COLO668 (cell line): ENCODE measurements around the gene IQCH.

Source experiments
- DNase-seq: peaks from one replicate; lab custom pipeline; 2025; ENCODE audit not compliant: unreplicated experiment; lab: John Stamatoyannopoulos, UW

Gene IQCH

GRCh38 chr15:67521783-67522568 lies 267.4 kb downstream of the IQCH start:
- no peak for DNase-seq

DNA sequence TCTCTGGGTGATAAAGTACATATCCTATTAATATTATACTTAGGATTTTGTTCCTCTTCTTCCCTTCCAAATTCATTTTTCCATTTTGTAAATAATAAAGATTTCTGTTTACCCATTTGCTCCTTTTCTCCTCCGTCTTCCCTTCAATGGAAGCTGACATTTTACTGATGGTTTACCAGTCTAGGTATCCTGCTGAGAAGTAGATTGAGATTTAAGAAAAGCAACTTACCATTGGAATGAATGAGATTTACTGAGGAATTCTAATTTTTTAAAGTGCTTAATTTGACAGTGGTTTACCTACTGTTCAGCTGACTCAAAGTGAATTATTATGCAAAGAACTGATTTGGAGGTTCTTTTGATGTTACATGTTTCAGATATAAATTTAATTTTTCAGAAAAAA lies 268.7 kb downstream of the IQCH start:
- DNase-seq, result no peak

DNA sequence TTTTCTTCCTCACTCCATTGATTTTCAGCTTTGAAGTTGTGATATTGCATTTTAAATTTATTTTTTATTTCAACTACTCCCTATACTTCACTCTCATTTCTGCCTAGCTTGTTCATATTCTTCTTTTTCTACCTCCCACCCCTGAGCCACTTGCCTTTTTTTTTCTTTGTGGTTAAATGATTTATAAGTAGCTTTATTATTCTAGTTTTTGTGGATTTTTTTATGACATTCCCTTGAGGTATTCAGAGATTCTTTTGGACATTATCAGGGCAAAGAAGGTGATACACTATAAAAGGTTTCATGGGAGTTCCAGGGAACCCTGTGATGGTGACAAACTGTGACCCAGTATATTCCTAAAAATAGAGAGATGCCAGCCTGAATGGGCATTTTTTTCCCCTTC lies 269.6 kb downstream of the IQCH start:
- no peak for DNase-seq

DNA sequence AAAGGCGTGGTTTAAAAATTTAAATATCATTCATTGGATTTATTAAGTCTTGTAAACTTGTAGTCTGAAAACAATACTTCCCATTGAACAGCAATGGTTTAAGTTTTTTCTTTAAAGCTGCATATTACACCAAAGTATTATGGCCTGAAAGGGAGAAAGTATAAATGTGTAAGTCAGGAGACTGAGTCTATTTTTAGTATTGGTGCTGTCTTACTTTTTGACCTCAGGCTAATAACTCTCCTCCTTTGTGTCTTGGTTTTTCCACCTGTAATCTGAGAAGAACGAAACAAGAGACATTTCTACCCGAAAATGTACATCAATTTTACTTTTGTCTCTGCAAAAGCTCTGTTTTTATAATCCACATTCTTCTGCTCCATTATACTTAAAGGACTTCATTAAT lies 273.9 kb downstream of the IQCH start:
- DNase-seq, result no peak

DNA sequence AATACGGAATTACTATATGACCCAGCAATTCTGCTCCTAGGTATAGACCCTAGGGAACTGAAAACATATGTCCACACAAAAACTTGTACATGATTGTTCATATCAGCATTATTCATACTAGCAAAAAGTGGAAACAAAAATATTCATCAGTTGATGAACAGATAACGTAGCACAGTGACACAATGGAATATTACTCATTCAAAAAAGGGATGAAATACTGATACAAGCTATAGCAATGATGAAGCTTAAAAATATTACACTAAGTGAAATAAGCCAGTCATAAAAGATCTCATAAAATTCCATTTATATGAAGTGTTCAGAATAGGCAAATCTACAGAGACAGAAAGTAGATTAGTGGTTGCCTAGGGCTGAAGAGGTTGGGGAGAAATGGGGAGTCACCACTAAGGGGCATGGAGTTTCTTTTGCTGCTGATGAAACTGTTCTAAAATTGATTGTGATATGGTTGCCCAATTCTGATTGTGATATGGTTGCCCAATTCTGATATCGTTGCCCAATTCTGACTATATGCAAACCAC lies 276.9 kb downstream of the IQCH start:
- no peak for DNase-seq

- DNase-seq, result no peak
These were observed 279.3 kb downstream of the IQCH start for GRCh38 chr15:67533873-67534272.

GRCh38 chr15:67534360-67534759 lies 279.8 kb downstream of the IQCH start:
- DNase-seq, result no peak

GRCh38 chr15:67537771-67538170 lies 283.2 kb downstream of the IQCH start:
- no peak for DNase-seq

DNA sequence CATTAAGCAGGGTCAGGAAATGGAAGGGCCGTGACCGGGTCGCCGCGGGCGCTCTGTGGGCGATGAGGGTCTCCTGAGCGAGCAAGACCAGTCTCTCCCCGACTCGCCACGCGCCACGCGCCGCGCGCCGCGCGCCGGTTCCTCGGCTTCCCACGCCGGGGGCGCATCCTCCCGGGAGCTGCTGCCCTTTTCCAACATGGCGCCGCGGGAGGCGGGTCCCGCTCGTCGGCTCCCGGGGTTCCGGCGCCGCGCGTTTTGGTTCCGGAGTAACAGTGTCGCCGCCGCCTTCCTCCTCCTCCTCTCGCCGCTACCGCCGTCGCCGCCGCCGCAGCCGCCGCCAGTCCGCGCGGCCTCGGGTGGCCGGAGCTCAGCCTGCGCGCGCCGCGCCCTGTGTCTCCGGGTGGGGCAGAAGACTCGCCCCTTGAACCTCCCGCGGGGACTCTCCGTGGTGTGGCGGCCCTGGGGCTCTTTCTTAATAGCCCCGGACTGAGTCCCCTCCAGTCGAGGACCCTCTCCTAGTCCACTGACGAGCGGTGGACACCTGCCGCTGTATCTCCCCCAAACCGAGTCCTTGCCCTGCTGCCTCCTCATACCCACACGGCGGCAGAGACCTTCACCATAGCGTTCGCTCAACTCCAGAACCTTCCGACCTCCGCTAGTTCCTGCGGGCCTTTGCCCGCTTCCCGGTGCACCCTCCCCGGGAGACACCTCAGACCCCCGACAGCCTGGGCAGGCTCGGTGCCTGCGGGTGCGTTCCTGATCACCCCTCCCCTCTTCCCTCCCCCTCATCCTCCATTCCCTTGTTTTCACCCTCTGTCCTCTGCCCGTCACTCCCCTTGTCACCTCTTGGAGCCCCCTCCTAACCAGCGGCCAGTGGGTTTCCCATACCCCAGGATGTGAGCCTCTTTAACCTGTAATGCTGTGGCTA lies 288.1 kb downstream of the IQCH start, which contains the start of gene MAP2K5:
Gene MAP2K5 (plus strand): TSS at position 284 of the 928 bp plus-strand sequence. CDS start 633 bp downstream, at position 917.
- DNase-seq, result peak; percentile 93

DNA sequence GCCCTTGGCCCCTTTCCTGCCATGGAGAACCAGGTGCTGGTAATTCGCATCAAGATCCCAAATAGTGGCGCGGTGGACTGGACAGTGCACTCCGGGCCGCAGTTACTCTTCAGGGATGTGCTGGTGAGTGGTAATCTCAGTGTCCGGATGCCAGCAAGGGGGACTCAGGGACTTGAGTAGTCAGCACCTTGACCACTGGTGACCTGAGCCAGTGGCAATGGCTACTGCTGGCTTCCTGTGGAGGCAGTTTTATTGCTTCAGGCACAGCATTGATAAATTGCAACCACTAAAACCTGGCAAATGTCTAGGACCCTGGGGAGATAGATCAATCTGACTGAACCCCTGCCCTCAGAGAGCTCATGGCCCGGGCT lies 288.7 kb downstream of the IQCH start:
- DNase-seq, result peak; percentile 36

DNA sequence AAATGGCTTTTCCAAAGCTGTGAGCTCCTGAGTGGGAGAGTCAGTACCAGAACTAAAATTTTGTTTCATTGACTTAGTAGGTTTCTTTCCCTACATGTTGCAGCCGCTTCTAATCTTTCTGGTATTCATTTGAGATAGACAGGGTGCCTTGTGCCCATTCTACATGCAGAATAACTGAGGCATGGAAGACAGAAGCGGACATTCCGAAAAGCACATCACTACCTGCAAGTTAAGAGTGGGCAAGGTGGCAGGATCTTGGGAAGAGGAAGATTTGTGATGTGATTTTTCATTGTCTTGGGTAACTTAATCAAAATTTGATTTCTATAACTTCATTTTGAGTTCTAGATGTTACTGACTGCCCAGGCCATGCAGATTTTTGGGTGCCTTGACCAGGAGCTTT lies 289.9 kb downstream of the IQCH start:
- no peak for DNase-seq

GRCh38 chr15:67545864-67546263 lies 291.3 kb downstream of the IQCH start:
- DNase-seq, result no peak

GRCh38 chr15:67547064-67547463 lies 292.5 kb downstream of the IQCH start:
- DNase-seq, result no peak

- DNase-seq, result no peak
These were observed 293.2 kb downstream of the IQCH start for GRCh38 chr15:67547836-67548235.

DNA sequence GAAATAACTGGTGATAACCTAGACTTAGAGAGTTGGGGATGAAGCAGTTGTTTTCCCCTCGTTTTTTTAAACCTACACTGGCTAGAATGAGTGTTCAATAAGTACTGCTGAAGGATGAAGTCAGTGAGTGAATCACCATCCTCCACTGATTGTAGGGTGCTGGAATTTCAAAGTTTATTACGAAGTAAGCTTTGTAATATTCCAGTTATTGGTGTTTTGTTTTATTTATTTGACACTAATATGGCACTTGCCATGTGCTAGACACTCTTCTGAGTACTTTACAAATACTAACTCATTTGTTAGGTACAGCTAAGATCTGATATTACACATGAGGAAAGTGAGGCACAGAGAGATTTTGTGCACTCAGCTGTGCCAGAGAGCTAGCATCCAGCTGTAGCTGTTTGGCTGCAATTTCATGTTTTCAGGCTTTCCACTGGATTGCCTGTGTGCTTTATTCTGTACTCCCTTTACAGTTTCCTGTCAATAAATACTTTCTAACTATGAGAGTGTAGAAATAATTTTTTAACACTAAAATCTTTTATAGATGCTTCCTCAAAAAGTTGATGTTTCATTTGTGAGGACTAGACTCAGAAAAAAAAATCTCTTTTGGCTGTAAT lies 293.8 kb downstream of the IQCH start:
- DNase-seq, result no peak

GRCh38 chr15:67548862-67549651 lies 294.5 kb downstream of the IQCH start:
- peak; percentile 45 for DNase-seq

DNA sequence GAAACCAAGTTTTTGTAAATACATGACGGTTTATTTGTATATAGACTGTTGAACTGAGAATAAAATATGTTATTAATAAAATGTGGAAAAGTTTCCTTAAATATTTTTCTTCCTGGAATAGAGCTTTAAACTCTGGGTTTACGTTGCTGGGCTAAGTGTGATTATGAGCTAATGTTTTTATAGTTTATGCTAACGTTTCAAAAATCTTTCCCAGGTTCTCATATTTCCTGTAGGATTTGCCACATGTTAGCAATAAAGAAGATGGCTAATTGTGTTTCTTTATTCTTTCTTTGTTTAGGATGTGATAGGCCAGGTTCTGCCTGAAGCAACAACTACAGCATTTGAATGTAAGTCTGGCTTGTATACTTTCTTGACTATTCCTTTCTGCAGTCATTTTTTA lies 295.1 kb downstream of the IQCH start:
- no peak for DNase-seq

- no peak for DNase-seq
These were observed 295.9 kb downstream of the IQCH start for GRCh38 chr15:67550522-67550921.

DNA sequence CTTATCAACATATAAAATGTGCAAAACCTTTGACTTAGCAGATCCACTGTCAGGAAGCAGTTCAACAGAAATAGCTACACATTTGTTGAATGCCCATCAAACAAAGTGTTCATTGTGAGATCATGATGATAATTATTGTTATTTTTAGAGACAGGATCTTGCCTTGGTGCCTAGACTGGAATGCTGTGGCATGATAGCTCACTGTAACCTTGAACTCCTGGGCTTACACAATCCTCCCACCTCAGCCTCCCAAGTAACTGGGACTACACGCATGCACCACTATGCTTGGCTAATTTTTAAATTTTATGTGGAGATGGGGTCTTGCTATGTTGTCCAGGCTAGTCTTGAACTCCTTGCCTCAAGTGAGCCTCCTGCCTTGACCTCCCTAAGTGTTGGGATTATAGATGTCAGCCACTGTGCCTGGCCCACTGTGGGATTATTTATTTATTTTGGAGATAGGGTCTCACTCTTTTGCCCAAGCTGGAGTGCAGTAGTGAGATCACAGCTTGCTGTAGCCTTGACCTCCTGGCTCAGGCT lies 296.7 kb downstream of the IQCH start:
- no peak for DNase-seq
